Natural killer cell treated with Interleukin-12 subunit alpha and Interleukin-12 subunit beta and Interleukin-15 and Interleukin-18, amount 100 ng/mL, for 72 hours (primary cell): ENCODE measurements around the gene SLC12A6. TPM values are rescaled to one million over a fixed set of nuclear protein-coding genes. Genes with fewer than 3 reads are reported as not detected.

ENCODE experiments used
- ATAC-seq, 2 donors: fragments of 150-1000 bp; cut with Tn5 transposase in 1 of 2; sonication (Bioruptor Pico), chemical (Tn5 transposase) in 1 of 2; 2 replicates each; pipeline ENCODE4 v1.10.0; 2021
- DNase-seq: peaks from one replicate; pipeline ENCODE4 v3.0.0; 2022; ENCODE audit warnings: low spot score
- H3K27ac Mint-ChIP-seq, 2 donors: 1 replicate in 1 of 2; 2 replicates in 1 of 2; pipeline ENCODE4 v1.8.0; 2022; ENCODE audit warnings: mixed read lengths in 2 of 2, mild to moderate bottlenecking in 1 of 2, moderate library complexity in 1 of 2
- H3K27me3 Mint-ChIP-seq, 2 donors: 1 replicate in 1 of 2; 2 replicates in 1 of 2; pipeline ENCODE4 v1.8.0; 2022; ENCODE audit warnings: mixed read lengths in 2 of 2
- H3K36me3 Mint-ChIP-seq: one replicate; pipeline ENCODE4 v1.8.0; 2022; ENCODE audit warnings: mixed read lengths
- H3K4me1 Mint-ChIP-seq, 2 donors: 1 replicate in 1 of 2; 2 replicates in 1 of 2; pipeline ENCODE4 v1.8.0; 2022; ENCODE audit warnings: low read depth in 2 of 2, mixed read lengths in 2 of 2, mild to moderate bottlenecking in 1 of 2
- H3K4me3 Mint-ChIP-seq: one replicate; pipeline ENCODE4 v1.8.0; 2022; ENCODE audit warnings: mixed read lengths
- H3K9me3 Mint-ChIP-seq: 2 replicates; pipeline ENCODE4 v1.8.0; 2022; ENCODE audit warnings: mixed read lengths
- total RNA-seq, 2 donors: library from RNA; stranded (reverse); gene quantifications; one replicate each; pipeline ENCODE4 v1.2.3, GENCODE V29; 2022

SLC12A6 gene
- total RNA-seq, 2 donors from 2014 or later: 49.5 to 67.3 TPM

DNA sequence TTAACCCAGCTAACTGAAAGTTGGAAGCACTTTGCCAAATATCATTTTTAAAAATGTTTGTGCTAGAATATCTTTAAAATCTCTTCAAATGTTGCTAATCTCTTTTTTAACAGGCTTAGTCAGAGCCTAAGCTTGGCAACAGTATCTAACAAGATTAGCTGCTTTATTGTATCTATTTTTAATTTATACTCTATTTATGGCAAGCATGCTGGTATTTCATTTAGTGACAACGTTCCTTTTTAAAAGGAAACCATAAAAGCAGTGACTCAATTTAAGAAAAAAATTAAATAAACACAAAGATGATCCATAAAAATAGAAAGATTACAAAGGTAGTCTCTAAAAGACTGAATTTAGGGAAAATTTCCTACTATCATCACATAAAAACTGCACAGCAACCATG lies 40.5 kb downstream of the SLC12A6 start:
- DNase-seq (no peak), ATAC-seq (no peak)
- Mint-ChIP-seq H3K4me1 (peaks cover 21 to 29% of the 10 kb centered on the region in 2 donors), H3K27me3 (no peaks in the 10 kb centered on the region), H3K9me3 (no peaks in the 10 kb centered on the region), H3K4me3 (no peak overlapping the region), H3K27ac (peak overlapping the region in 1 of 2 donors; percentile 1), H3K36me3 (no peaks in the 10 kb centered on the region)

DNA sequence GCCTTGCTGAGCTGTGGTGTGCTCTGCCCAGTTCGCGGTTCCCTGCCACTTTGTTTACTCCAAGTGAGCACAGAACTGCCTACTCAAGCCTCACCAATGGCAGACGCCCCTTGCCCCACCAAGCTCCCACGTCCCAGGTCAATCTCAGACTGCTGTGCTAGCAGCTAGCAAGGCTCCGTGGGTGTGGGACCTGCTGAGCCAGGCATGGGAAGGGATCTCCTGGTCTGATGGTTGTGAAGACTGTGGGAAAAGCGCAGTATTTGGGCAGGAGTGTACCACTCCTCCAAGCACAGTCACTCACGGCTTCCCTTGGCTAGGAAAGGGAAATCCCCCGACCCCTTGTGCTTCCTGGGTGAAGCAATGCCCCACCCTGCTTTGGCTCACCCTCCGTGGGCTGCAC lies 45.0 kb downstream of the SLC12A6 start:
- Mint-ChIP-seq H3K4me3 (no peak overlapping the region), H3K27ac (no peak overlapping the region), H3K4me1 (peaks cover 14 to 26% of the 10 kb centered on the region in 2 donors), H3K9me3 (peaks cover 4% of the 10 kb centered on the region), H3K27me3 (no peaks in the 10 kb centered on the region), H3K36me3 (peaks cover 16% of the 10 kb centered on the region)
- no peak for ATAC-seq
- no peak for DNase-seq

DNA sequence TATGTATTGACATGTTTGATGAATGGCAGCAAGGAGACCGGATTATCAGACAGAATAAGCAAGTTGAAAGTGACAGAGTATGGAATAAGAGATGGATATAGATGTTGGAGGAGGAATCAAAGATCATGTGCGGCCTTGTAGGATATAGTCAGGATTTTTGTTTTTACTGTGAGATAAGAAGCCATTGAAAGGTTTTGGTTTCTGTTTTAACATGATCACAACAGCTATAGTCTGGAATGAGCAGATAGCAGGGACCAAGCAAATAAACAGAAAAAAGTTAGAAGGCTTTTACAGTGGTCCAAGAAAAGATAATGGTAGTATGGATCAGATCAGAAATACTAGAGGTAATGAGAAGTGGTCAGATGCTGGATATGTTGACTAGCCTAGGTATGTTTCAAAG lies 52.6 kb downstream of the SLC12A6 start:
- H3K27me3 Mint-ChIP-seq: no peaks in the 10 kb centered on the region
- H3K36me3 Mint-ChIP-seq: peaks cover 6% of the 10 kb centered on the region
- peak overlapping the region; percentile 22 to 53 for H3K27ac Mint-ChIP-seq
- peaks cover 10 to 16% of the 10 kb centered on the region in 2 donors for H3K4me1 Mint-ChIP-seq
- ATAC-seq: no peak
- H3K4me3 Mint-ChIP-seq: no peak overlapping the region
- DNase-seq: no peak
- H3K9me3 Mint-ChIP-seq: peaks cover 4% of the 10 kb centered on the region

DNA sequence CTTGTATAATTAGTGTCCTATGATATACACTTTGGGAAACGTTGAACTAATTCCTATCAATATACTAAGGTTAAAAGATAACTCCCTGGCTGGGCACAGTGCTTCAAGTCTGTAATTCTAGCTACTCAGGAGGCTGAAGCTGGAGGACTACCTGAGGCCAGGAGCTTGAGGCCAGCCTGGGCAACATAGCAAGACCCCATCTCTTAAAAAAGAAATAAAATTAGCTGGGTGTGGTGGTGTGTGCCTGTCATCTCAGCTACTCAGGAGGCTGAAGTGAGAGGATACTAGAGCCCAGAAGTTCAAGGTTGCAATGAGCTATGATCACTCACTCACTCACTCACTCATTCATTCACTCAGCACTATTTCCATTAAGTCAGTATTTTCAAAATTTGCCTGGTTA lies 55.2 kb downstream of the SLC12A6 start:
- no peak for DNase-seq
- no peak for ATAC-seq
- Mint-ChIP-seq H3K4me3 (no peak overlapping the region), H3K36me3 (no peaks in the 10 kb centered on the region), H3K9me3 (no peaks in the 10 kb centered on the region), H3K27ac (no peak overlapping the region), H3K4me1 (peaks cover 10% of the 10 kb centered on the region in 2 donors), H3K27me3 (no peaks in the 10 kb centered on the region)

DNA sequence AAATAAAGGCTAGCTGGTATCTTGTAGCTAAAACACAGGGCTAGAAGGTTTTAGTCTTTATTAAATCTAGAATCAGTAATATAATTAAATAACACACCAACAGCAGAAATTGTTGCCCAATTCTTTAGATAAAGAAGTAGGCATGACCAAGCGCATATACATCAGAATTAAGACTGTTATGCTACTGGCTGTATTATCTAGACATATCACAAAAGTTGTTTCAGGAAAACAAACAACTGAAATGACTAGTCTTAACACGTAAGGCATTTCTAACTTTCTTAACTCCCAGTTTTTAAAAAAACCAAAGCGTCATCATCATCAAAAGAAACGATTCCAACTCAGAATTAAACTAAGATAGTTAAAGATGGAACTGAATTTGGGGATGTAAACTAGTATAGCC lies 57.4 kb downstream of the SLC12A6 start:
- Mint-ChIP-seq H3K36me3 (no peaks in the 10 kb centered on the region), H3K4me3 (no peak overlapping the region), H3K27me3 (no peaks in the 10 kb centered on the region), H3K4me1 (peaks cover 7 to 9% of the 10 kb centered on the region in 2 donors), H3K27ac (no peak overlapping the region), H3K9me3 (no peaks in the 10 kb centered on the region)
- no peak for ATAC-seq
- DNase-seq: no peak

DNA sequence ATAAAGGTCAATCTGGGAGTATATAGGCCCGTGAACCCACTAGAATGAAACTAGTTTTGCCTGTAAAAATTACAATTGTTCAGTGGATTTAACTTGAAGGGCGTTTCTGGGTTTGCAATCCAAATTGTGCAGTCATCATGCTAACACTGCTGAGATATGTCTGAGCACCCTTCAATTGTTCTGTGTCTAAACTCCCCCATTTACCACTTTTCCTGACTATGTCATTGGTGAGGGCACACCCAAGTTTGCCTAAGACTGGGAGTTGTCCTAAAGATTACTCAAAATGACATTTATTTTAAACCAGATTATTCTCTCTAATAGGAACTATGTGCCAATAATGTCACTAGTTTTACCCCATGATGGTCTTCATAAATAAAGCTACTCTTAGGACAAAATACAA lies 58.2 kb downstream of the SLC12A6 start:
- Mint-ChIP-seq H3K4me3 (no peak overlapping the region), H3K36me3 (no peaks in the 10 kb centered on the region), H3K9me3 (no peaks in the 10 kb centered on the region), H3K4me1 (peaks cover 0 to 2% of the 10 kb centered on the region in 2 donors), H3K27ac (no peak overlapping the region), H3K27me3 (no peaks in the 10 kb centered on the region)
- DNase-seq (no peak), ATAC-seq (no peak)

DNA sequence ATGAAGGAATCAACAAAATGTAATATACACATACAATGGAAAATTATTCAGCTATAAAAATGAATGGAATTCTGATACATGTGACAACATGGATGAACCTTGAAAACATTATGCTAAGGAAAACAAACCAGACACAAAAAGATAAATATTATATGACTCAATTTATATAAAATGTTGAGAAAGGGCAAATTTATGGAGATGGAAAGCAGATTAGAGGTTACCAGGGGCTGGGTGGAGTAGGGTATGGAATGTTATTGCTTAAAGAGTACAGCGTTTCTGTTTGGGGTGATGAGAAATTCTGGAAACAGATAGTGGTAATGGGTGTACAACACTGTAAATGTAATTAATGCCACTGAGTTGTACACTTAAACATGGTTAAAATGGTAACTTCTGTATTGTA lies 61.9 kb downstream of the SLC12A6 start:
- Mint-ChIP-seq H3K27ac (no peak overlapping the region), H3K4me1 (peaks cover 5 to 6% of the 10 kb centered on the region in 2 donors), H3K36me3 (peaks cover 5% of the 10 kb centered on the region), H3K4me3 (no peak overlapping the region), H3K9me3 (no peaks in the 10 kb centered on the region), H3K27me3 (no peaks in the 10 kb centered on the region)
- no peak for ATAC-seq
- no peak for DNase-seq

DNA sequence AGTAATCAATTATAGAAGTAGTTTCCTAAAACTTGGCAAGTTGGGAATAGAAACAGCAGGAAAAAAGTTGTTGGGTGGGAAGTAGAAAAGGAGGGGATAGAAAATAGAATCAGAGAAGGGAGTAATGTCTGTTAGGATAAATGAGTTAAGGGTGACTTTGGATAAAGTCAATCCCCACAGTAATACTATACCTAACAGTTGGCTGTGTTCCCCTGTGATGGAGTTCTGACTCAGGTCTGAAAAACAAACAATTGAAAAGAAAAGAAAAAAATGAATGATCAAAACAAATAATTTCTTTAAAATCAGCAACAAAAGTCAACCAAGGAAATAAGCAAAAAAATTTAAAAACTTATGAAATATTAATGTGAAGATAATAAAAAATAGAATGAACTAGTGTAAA lies 62.4 kb downstream of the SLC12A6 start:
- Mint-ChIP-seq H3K4me3 (no peak overlapping the region), H3K36me3 (peaks cover 5% of the 10 kb centered on the region), H3K27me3 (no peaks in the 10 kb centered on the region), H3K27ac (no peak overlapping the region), H3K4me1 (peaks cover 5% of the 10 kb centered on the region in 2 donors), H3K9me3 (no peaks in the 10 kb centered on the region)
- DNase-seq: no peak
- no peak for ATAC-seq

DNA sequence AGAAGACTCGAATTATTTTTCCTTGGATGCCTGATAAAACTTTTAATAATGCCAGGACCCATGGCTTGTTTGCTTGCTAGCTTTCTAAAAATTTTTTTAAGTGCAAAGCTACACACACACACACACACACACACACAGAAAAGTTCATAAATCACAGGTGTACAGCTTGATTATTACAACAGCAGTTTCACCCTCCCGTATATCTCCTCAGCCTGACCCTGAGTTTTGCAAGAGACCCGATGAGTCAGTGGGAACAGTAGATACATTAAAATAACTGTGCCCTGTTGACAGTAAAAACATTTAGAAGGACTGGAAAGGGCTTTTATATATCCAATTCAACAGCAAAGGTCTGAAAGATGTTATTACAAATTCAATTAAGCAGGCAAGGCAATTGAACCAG lies 66.1 kb downstream of the SLC12A6 start:
- H3K4me1 Mint-ChIP-seq: peaks cover 5 to 13% of the 10 kb centered on the region in 2 donors
- no peaks in the 10 kb centered on the region for H3K27me3 Mint-ChIP-seq
- ATAC-seq: peak in 1 of 2 donors; percentile 31
- H3K27ac Mint-ChIP-seq: peak overlapping the region in 1 of 2 donors; percentile 47
- DNase-seq: no peak
- H3K36me3 Mint-ChIP-seq: peaks cover 5% of the 10 kb centered on the region
- no peak overlapping the region for H3K4me3 Mint-ChIP-seq
- no peaks in the 10 kb centered on the region for H3K9me3 Mint-ChIP-seq

DNA sequence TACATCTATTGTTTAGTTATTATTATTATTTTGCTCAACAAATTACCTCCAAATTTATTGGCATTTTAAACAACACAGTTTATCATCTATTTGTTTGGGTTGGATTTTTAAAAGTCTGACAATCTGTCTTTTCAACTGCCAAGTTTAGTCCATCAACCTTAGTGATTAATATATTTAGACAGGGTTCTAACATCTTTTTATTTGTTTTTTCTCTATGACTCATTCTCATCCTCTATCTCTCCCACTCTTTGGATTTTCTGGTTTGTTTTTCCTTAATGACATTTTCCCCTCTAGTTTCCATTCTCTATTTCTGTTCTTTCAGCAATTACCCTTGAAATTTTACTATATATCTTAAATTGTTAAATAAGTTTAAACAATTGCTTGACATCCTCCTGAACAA lies 70.8 kb downstream of the SLC12A6 start:
- DNase-seq (no peak), ATAC-seq (no peak)
- no peaks in the 10 kb centered on the region for H3K27me3 Mint-ChIP-seq
- no peak overlapping the region for H3K27ac Mint-ChIP-seq
- no peaks in the 10 kb centered on the region for H3K9me3 Mint-ChIP-seq
- peaks cover 5% of the 10 kb centered on the region for H3K36me3 Mint-ChIP-seq
- H3K4me1 Mint-ChIP-seq: peaks cover 5 to 13% of the 10 kb centered on the region in 2 donors
- no peak overlapping the region for H3K4me3 Mint-ChIP-seq

DNA sequence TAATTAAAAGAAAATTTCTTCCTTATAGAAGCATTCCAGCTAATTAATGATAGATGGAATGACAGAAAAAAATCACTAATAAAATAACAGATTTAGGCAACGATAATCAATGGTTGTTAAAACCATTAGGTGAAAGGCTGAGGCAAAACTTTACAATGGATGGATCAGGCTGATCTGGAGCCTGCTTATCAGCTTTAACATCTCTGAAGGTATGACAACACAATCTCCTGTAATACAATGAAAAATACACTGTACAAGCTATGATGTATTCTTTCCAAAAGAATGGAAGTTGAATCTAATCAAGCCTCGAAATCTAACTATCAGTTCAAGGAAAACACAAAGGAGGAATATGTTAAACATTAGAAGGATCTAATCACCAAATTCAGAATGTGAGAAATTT lies 73.5 kb downstream of the SLC12A6 start:
- Mint-ChIP-seq H3K9me3 (no peaks in the 10 kb centered on the region), H3K4me1 (peaks cover 0 to 5% of the 10 kb centered on the region in 2 donors)

DNA sequence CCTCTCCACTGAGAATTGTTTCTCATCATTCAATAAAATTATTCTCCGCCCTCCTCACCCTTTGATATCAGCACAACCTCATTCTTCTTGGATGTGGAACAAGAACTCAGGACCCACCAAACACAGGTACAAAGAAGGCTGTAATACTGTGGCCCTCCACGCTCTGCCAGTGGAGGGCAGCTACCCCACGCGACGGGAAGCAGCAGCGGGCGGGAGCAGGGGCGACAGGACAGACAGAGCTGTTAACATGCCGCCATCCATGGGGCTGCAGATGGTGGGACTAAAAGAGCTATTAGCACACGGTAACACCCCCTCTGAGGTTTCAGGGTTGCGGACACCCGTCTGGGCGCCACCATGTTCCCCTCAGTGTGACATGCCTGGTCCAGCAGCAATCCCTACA lies 75.2 kb downstream of the SLC12A6 start:
- Mint-ChIP-seq H3K9me3 (no peaks in the 10 kb centered on the region), H3K27ac (peak overlapping the region in 1 of 2 donors; percentile 6), H3K4me3 (no peak overlapping the region), H3K4me1 (no peaks in the 10 kb centered on the region), H3K36me3 (peaks cover 9% of the 10 kb centered on the region), H3K27me3 (no peaks in the 10 kb centered on the region)
- ATAC-seq (no peak), DNase-seq (no peak)

More for the DNA sequence above, 73.5 kb downstream of the SLC12A6 start:
- no peak overlapping the region for H3K4me3 Mint-ChIP-seq
- no peak for DNase-seq
- no peaks in the 10 kb centered on the region for H3K27me3 Mint-ChIP-seq
- ATAC-seq: no peak
- H3K27ac Mint-ChIP-seq: no peak overlapping the region
- no peaks in the 10 kb centered on the region for H3K36me3 Mint-ChIP-seq

DNA sequence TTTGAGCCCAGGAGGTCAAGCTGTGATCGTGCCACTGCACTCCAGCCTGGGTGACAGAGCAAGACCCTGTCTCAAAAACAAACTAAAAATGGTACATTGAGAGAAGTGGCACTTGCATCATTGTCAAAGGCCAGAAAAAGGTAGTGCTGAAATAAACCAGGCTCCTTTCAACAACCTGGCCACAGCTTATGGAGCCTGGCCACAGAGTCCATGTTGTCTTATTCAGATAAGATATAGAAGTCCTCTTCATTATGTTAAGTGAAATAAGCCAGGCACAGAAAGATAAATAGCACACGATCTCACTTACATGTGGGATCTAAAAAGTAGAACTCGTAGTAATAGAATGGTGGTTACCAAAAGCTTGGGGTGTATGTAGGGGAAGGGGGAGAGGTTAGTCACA lies 78.0 kb downstream of the SLC12A6 start:
- Mint-ChIP-seq H3K4me1 (peaks cover 5 to 6% of the 10 kb centered on the region in 2 donors), H3K36me3 (peaks cover 27% of the 10 kb centered on the region), H3K27ac (peak overlapping the region in 1 of 2 donors; percentile 37), H3K9me3 (no peaks in the 10 kb centered on the region), H3K4me3 (no peak overlapping the region), H3K27me3 (no peaks in the 10 kb centered on the region)
- no peak for ATAC-seq
- no peak for DNase-seq

DNA sequence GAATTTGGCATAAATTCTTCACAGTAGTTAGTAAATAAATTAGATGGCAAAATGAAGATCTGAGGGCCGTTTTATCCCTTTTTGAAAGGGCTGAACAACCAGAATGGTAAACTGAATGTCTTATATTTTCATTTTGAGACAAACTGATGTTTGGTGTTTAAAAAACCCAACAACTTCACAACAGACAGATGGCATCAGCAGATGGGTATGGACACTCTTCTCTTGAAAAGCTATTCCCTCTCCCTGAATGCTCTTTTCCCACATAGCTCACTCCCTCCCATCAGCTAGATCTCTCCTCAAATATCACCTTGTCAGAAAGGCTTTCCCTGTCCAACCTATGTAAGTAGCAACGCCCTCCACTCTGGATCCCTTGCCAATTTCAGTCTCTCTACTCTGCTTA lies 79.4 kb downstream of the SLC12A6 start:
- H3K27ac Mint-ChIP-seq: peak overlapping the region in 1 of 2 donors; percentile 32
- peaks cover 5 to 6% of the 10 kb centered on the region in 2 donors for H3K4me1 Mint-ChIP-seq
- DNase-seq (no peak), ATAC-seq (no peak)
- peaks cover 36% of the 10 kb centered on the region for H3K36me3 Mint-ChIP-seq
- H3K27me3 Mint-ChIP-seq: no peaks in the 10 kb centered on the region
- H3K9me3 Mint-ChIP-seq: no peaks in the 10 kb centered on the region
- no peak overlapping the region for H3K4me3 Mint-ChIP-seq

DNA sequence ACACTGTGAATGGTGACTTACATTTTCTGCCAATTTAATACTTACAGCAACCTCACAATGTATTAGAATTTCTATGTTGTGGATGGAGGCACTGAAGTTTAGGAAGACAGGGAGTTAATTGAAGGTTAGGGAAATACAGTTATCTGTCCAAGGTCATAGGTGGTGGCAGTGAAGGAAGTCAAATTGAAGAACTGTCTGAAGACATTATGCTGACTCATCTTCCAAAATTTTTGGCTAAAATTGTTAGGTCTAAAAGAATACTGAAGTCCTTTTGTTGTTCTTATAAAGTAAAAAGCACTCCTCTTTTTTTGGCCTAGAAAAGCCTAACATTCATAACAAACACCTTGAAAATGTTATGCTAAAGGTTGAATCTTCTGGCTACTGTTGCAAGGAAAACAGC lies 85.0 kb downstream of the SLC12A6 start:
- peaks cover 46% of the 10 kb centered on the region for H3K36me3 Mint-ChIP-seq
- no peak overlapping the region for H3K4me3 Mint-ChIP-seq
- no peaks in the 10 kb centered on the region for H3K9me3 Mint-ChIP-seq
- DNase-seq (no peak), ATAC-seq (no peak)
- H3K27ac Mint-ChIP-seq: no peak overlapping the region
- peaks cover 5 to 6% of the 10 kb centered on the region in 2 donors for H3K4me1 Mint-ChIP-seq
- no peaks in the 10 kb centered on the region for H3K27me3 Mint-ChIP-seq
